GM21786 (cell line): Measurements from ENCODE around the gene GJB4.
"Not testable (repeated sequence)": the region's sequence is repeated elsewhere in the genome, so short reads cannot be mapped to it uniquely, and the experiment has no call there.

Experiments used
- ATAC-seq: cut with Tn5 transposase; IDR thresholded peaks from one replicate; pipeline ENCODE4 v1.9.1; 2021; ENCODE audit not compliant: unreplicated experiment

Gene GJB4

DNA sequence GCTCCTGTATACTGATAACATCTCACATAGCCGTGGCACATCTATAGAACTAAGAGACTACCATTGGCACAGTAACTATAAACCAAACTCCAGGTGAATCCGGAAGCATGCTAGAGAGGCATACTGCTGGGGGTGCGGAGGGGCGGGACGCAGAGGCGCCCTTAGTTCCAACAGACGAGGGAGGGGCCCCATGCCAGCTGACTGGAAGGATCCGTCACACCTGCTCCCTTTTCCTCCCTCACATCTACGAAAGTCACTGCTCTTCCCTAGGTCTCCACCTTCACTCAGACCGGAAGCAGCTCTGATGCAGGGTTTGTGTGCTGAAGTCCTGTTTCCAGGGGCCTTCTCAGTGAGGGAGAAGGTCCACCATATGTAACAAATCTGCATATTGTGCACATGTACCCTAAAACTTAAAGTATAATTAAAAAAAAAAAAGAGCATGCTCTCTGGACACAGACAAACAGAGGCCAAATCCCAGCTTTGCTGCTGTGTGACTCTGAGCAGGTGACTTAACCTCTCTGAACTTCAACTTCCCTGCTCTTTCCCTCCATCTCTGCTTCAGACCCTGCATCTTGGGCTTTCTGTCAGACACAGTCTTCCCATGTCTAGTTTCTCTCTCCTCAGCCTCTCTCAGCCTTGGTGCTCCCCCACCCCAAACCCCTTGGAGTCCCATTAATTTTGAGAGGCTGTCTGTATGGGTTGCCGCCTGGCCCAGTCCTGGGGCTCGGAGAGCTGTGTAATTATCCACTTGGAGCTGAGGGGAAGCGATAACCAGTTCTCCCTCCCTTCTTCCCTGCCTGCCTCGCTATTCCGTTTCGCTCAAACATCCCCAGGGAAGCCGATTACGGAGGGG, 12.5 kb upstream of the GJB4 start:
- no peak for ATAC-seq

DNA sequence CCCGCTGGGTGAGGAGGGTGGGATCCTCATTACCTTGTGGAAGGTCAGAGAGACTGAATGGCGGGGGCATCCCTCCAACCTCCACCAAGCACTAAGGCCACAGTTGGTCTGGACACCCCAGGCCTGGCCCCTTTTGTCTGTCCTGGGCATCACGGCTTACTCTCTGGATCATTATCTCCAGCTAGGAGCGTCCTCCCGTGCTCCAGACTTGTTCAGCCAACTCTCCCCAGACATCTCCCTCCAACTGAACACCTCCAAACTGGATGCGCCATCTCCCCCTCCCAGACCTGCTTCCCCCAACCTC, 11.9 kb upstream of the GJB4 start:
- no peak for ATAC-seq

DNA sequence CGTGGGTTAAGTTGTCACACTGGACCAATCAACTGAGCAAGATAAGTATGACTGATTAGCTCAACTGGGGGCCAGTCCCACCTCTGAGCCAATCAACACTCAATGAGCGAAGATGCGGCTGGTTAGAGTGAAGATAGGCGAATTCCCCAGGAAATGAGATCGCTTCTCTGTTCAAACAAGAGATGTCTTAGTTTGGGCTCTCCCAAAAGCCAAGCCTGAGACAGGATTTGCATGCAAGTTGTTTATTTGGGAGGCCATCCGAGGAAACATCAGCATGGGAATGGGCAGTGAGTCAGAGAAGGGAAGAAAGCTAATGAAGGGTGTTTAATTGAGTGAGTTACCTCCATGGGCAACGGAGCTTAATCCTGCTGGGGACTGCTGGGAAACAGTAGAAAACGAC, 9.5 kb upstream of the GJB4 start:
- no peak for ATAC-seq

DNA sequence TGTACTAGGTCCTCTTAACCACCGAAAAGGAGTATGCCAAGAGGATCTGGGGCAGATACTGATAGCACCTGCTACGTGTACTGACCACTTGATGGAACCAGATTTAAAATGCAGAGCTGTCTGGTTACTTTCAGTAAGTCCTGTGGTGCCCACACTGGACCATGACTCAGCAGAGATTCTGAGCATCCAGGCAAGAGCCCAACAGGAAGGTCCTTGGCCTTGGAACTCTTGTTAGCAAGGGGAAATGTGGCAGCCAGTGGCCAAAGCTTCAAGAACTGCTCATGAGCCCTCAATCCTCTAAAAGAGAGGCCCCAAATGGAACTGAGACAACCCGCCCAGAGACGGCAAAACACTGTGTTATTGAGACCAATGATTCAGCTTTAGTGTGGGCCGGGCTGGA, 8.9 kb upstream of the GJB4 start:
- no peak for ATAC-seq

DNA sequence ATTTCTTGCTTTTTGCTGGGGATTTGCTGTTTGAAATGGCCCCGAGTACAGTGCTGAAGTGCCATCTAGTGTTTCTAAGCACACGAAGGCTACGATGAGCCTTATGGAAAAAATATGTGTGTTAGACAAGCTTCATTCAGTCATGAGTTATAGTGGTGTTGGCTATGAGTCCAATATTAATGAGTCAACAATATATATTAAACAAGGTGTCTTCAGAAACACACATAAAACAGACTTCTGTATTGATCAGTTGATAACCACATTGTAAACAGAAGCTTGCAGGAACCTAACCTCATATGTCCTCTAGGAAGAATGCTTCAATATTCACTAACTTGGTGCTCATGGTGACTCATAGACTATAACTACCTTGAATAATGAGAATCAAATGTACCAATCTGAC, 6.4 kb upstream of the GJB4 start:
- ATAC-seq = no peak

DNA sequence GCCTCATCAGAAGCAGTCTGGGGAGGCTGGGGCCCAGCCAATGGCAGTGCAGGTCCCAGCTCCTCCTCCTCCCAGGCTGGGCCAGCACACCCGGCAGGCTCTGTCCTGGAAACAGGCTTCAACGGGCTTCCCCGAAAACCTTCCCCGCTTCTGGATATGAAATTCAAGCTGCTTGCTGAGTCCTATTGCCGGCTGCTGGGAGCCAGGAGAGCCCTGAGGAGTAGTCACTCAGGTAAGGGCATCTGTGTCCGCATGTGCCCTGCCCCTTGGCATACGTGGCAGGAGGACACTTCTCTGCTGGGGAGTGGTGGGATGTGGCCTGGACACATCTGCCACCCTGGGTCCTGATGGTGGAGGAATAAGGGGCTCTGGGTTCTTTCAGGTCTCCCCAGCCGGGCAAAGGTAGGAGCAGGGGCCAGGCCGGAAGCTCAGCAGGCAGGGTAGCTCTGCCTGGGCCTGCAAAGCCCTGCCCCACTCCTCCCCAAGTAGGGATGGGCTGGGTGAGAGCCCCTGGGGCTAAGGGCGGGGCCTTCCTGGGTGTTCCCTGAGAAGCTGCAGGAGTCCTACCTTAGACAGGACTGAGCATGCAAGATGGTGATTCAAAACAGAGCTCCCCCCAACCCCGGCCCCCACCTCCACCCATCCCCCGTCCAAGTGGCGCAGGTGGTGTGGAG, 4.4 kb upstream of the GJB4 start, which contains the start of gene GJB5:
GJB5 (plus strand) TSS at position 84 of the 674 bp plus-strand sequence. CDS start 2,284 bp downstream, outside the sequence.
- no peak for ATAC-seq

DNA sequence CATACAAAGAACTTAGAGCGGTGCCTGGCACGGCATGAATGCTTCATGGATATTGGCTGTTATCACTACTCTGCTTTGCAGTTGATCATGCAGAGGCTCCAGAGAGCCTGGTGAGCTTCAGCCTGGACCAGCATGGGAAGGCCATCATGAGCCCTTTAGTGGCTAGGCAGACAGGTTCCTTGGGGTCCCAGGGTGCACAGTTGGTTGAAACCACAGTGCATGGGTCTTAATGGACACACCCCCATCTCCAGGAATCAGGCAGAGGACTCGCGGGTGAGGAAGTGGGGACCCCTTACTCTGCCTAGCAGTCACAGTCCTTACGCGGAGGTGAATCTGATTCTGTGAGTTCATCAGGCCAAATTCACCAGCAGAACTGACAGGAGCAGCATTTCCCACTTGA, 3.6 kb upstream of the GJB4 start:
- no peak for ATAC-seq

DNA sequence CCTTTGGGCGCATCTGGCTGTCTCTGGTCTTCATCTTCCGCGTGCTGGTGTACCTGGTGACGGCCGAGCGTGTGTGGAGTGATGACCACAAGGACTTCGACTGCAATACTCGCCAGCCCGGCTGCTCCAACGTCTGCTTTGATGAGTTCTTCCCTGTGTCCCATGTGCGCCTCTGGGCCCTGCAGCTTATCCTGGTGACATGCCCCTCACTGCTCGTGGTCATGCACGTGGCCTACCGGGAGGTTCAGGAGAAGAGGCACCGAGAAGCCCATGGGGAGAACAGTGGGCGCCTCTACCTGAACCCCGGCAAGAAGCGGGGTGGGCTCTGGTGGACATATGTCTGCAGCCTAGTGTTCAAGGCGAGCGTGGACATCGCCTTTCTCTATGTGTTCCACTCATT, 2.2 kb upstream of the GJB4 start:
- ATAC-seq = no peak

DNA sequence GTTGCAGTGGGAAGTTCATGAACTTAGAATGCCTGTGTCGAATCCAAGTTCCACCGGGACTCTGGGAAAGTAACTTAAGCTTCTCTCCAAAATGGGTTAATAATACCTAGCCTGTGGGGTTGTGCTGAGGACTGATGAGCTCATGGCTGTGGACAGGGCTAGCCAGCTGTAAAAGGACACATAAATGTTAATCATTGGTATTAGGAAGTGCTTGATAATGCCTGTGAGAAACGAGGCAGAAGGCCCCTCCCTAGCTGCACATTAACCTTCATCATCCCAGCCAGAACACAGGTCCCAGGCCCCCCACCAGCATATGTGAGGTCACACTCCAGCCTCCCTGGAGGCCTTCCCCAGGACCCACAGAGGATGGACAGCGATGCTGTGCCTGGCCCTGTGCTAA, 789 bp upstream of the GJB4 start:
- no peak for ATAC-seq

DNA sequence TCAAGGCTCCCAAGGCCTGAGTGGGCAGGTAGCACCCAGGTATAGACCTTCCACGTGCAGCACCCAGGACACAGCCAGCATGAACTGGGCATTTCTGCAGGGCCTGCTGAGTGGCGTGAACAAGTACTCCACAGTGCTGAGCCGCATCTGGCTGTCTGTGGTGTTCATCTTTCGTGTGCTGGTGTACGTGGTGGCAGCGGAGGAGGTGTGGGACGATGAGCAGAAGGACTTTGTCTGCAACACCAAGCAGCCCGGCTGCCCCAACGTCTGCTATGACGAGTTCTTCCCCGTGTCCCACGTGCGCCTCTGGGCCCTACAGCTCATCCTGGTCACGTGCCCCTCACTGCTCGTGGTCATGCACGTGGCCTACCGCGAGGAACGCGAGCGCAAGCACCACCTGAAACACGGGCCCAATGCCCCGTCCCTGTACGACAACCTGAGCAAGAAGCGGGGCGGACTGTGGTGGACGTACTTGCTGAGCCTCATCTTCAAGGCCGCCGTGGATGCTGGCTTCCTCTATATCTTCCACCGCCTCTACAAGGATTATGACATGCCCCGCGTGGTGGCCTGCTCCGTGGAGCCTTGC, 1.7 kb downstream of the GJB4 start:
- ATAC-seq = no peak

DNA sequence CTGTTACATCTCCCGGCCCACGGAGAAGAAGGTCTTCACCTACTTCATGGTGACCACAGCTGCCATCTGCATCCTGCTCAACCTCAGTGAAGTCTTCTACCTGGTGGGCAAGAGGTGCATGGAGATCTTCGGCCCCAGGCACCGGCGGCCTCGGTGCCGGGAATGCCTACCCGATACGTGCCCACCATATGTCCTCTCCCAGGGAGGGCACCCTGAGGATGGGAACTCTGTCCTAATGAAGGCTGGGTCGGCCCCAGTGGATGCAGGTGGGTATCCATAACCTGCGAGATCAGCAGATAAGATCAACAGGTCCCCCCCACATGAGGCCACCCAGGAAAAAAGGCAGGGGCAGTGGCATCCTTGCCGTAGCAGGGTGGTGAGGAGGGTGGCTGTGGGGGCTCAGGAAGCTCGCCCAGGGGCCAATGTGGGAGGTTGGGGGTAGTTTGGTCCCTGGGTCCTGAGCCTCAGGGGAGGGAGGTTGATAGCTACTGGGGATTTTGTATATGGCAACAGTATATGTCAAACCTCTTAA, 2.3 kb downstream of the GJB4 start:
- no peak for ATAC-seq

DNA sequence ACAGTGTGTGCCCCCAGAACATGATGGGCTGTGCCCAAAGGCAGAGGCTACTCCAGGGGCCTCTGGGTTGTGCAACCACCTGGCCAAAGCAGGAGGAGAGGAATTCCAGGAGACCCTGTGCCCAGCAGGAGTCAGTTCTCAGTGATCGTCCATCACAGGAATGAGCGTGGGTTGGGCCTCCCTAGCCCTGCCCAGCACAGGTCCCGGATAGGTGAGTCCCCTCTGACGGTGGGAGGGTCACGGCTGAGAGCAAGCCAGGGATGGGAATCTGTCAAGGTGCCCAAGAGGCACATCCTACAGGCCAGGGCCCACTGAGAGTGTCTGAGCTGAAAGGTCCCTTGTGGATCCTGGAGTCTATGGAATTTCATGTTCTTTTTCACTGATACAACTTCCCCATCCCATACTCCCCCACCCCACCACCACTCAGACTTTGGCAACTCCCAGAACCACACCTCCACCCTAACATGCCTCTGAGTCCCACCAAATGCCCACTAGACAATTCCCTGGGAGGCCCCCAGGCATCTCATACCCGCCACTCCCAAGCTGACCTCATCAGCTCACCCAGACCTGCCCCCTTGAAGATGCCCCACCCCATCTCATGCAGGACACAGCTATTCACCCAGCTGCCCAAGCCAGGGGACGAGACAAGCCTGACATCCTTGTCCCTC, 3.1 kb downstream of the GJB4 start:
- ATAC-seq = no peak

DNA sequence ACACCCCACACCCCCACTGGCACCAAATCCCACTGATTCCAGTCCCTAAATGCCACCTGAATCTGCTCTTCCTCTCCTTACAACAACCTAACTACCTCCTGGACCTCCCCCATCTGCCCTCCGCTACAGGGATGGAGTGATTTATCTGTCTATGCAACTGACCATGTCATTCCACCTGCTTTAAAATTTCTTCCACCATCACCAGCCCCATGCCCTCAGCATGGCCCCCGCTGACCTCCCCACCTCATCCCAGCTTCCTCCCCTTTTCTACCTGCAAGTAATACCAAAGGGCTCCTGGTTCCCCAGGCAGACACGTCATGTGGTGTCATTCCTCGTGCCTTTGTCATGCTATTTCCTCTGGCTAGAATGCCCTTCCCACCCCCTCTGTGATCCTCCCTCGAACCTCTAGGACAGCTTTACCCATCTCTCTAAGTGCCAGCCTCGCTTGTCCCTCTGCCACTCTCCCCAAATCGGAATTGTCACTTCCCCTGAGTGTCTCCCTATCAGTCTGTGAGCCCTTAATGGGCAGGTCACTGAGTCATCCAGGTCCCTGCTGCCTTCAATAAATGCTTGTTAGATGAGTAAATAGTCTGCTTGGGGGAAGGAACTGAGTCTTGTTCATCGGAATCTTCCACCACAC, 3.7 kb downstream of the GJB4 start:
- no peak for ATAC-seq

DNA sequence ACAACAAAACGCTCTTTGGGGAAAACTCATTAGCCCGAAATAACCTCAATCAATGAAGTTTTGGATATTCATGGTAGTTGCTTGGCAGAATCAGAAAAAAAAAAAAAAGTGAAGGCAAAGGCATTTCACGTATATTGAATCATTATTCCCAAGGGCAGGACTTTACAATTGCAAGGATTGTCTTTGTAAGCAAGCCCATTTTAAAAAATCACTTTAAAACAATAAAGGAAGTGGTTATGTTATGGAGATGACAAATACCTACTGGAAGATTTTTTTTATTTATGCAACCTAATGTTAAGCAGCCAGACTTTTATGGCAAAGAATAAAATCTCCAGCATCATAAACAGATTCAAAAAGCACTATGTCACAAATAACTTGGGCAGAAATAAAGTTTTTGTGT, 9.3 kb downstream of the GJB4 start:
- no peak for ATAC-seq

DNA sequence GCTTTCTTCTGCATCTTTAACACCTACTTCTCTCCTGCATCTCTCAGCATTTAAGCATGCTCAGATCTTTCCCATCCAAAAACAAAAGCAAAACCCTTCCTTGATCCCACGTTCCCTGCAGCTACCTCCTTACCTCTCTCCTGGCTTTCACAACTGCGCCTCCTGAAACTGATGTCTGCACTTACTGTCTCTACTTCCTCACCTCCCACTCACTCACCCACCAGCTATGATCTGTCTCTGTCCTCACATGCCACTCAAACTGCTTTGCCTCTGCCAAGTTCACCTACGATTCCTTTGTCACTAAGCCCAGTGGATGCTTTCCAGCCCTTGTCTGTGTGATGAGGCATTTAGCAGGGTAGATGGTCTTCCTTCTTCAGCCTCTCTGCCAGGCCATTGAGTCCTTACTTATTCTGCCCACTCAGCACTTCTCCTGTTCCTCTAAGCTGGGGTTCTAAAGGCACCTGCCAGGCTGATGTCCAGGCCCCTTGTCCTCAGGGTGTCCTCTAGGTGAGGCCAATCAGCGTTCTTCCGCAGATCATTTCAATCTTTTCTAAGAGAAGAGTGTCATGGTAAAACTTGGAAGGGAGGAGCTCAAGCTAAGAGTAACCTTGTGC, 11.5 kb downstream of the GJB4 start:
- no peak for ATAC-seq

DNA sequence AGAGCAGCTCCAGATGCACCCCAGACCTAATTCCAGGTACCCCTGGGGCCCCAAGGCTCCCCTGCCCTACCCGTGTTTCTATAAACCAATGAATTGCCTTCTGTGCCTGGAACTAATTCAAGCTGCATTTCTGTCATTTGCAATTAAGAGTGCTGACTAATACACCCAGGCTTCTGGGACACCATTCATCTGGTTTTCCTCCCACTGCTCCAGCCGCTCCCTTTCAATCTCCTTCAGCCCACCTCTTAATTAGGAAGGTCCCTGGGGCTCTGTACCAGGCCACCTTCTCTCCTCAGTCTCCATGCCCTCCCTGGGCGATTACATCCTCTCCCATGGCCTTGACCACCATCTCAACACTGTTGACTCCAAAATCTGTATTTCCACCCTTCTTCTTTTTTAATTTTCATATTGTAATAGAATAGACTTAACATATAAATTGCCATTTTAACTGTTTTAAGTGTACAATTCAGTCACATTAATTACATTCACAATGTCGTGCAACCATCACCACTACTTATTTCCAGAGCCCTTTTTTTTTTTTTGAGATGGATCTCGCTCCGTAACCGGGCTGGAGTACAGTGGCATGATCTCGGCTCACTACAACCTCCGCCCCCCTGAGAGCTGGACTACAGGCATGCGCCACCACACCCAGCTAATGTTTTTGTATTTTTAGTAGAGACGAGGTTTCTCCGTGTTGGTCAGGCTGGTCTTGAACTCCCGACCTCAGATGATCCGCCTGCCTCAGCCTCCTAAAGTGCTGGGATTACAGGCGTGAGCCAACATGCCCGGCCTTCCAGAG, 12.2 kb downstream of the GJB4 start:
- ATAC-seq = no peak

DNA sequence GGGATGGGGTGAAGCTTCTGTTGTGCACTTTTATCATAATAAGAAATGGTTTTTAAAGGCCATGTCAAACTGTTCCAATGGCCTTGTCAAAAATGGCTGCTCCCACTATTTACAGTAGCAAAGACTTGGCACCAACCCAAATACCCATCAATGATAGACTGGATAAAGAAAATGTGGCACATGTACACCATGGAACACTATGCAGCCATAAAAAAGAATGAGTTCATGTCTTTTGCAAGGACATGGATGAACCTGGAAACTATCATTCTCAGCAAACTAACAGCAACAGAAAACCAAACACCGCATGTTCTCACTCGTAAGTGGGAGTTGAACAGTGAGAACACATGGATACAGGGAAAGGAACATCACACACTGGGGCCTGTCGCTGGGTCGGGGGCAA, 13.6 kb downstream of the GJB4 start:
- ATAC-seq = not testable (repeated sequence)

DNA sequence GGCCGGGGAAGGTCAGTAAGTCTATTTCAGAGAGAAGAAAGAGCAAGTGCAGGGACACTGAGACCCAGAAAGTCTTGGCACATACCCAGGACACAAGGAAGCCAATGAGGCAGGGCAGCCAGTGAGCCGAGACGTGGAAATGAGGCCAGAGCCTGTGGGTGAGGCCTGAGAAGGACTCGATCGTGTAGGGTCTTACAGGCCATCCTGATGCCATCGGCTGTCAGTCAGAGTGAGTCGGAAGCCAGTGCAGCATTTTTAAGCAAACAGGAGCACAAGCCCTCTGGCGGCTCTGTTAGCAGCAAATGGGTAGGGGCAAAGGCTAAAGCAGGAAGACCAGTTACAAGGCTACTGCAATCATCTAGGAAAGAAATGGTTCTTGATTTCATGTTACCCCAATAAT, 15.4 kb downstream of the GJB4 start:
- ATAC-seq = no peak

DNA sequence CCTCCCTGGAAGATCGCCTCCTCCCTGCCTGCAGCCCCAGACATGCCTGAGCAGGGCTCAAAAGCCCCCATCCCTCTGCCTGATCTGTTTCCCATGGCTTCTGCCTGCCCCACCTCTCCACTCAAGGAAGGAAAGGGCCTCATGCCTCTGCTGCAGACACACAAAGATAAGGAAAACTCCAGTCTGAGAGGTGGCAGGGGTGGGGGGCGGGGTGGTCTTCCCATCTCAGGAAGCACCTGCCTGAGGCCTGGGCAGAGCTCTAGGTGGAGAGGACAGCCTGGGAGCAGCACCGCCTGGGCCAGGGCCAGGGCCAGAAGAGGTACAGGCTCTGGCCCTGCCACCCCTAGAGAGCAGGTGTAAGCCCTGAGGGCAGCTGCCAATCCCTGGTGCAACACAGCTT, 17.4 kb downstream of the GJB4 start:
- ATAC-seq = no peak
